ENCODE data around the gene RPTOR. TPM values are rescaled to one million over a fixed set of nuclear protein-coding genes. Genes with fewer than 3 reads are reported as not detected.

Gene RPTOR
- total and polyA plus RNA-seq, 10 of the 15 experiments (the other 5 are each of a cell fraction or from before 2014, with no cell fraction given), result 0.18 to 32.1 (median 7.8) TPM

GRCh38 chr17:80891397-80892018 lies 346.9 kb downstream of the RPTOR start (continued):
- peak in 1 of 3 experiments; percentile 12; a peak in 1 of 6 replicates for TF ChIP-seq CTCF (IDR thresholded peaks at IDR 0.05 in 2 of 3, conservative IDR thresholded peaks at IDR 0.05 in 1 of 3; ENCODE audit: control insufficient read depth in 2 of 3, extremely low read depth in 1 of 3, insufficient read depth in 1 of 3, low read depth in 3 of 3, low read length in 3 of 3)
- TF ChIP-seq EED (IDR thresholded peaks at IDR 0.05; ENCODE audit: low read depth), result peak; percentile 85
- TF ChIP-seq IKZF1 (conservative IDR thresholded peaks at IDR 0.05), result peak; percentile 82

- Histone ChIP-seq H3K4me3 (0 out of 2 replicates have a peak overlapping the region, but pooled peaks have one; percentile 22), H3K79me2 (ENCODE audit: control insufficient read depth, insufficient read depth, low read length) (no peaks in the 10 kb centered on the region), H3K4me2 (ENCODE audit: control insufficient read depth, insufficient read depth) (peak overlapping the region; percentile 89), H2AFZ (ENCODE audit: control insufficient read depth, low read depth, low read length) (no peak overlapping the region), H4K20me1 (ENCODE audit: control insufficient read depth, insufficient read depth) (no peaks in the 10 kb centered on the region), H3K9ac (ENCODE audit: control insufficient read depth, insufficient read depth, low read length) (peak overlapping the region; percentile 69), H3K9me3 (replicated peaks; ENCODE audit: control insufficient read depth, insufficient read depth, low read length) (no peaks in the 10 kb centered on the region), H3K36me3 (ENCODE audit: control insufficient read depth in 2 of 2, insufficient read depth in 2 of 2, low read length in 1 of 2) (peaks cover 13 to 22% of the 10 kb centered on the region in 2 experiments), H3K27me3 (replicated peaks in 1 of 2; ENCODE audit: control insufficient read depth in 2 of 2, insufficient read depth in 2 of 2, low read length in 1 of 2) (no peaks in the 10 kb centered on the region), H3K27ac (ENCODE audit: control insufficient read depth, insufficient read depth) (peak overlapping the region; percentile 78), H3K4me1 (ENCODE audit: control insufficient read depth, insufficient read depth, low read length) (peaks cover 30% of the 10 kb centered on the region)
- no TSS peak for BruUV-seq (replicated peaks)
- SMC1A ChIA-PET (ENCODE audit: uncharacterized antibody, unreplicated experiment), result interaction anchor here (1.1 to 1.9 kb wide), 3 partner anchors 9 to 17 kb away, joined by 3 to 6 read pairs (median 5); no protein-coding TSS in a partner anchor
- ATAC-seq (peak; percentile 96), FAIRE-seq (peak; percentile 97), DNase-seq (ENCODE audit: low read depth, low spot score) (peak; percentile 77)
- POLR2A ChIA-PET, result interaction anchor here (1.3 to 1.4 kb wide), 2 partner anchors 14 to 18 kb away, joined by 4 to 5 read pairs; no protein-coding TSS in a partner anchor
- RAD21 ChIA-PET (ENCODE audit: unreplicated experiment), result interaction anchor here (0.9 to 1.2 kb wide), 2 partner anchors 15 to 287 kb away, joined by 3 read pairs; no protein-coding TSS in a partner anchor
- WGBS (ENCODE audit: insufficient coverage, insufficient replicate concordance, low lambda C conversion rate, missing lambda C conversion rate), result 31% methylated on average over 33 of the region's 35 CpGs
- in situ Hi-C loops (cut with MboI) (no loop called here), intact Hi-C loops (cut with micrococcal nuclease; ENCODE audit: unreplicated experiment) (loop anchor here (5.0 kb wide), 1 partner anchor 155 kb away; no protein-coding TSS in a partner anchor)
- CTCF ChIA-PET, result interaction anchor here (0.8 to 1.1 kb wide), 3 partner anchors 17 to 101 kb away, joined by 3 read pairs; no protein-coding TSS in a partner anchor
- TF ChIP-seq JUNB (IDR thresholded peaks at IDR 0.05) (peak; percentile 92), ZBTB33 (IDR thresholded peaks at IDR 0.05) (no peak), HDAC2 (IDR thresholded peaks at IDR 0.05) (no peak), MEF2A (IDR thresholded peaks at IDR 0.05; ENCODE audit: insufficient read depth, low read depth, low read length) (no peak), BCLAF1 (IDR thresholded peaks at IDR 0.05) (no peak)
These were observed 347.6 kb downstream of the RPTOR start for GRCh38 chr17:80892019-80892855.
